Stimulated activated CD8-positive, alpha-beta memory T cell treated with anti-CD3 and anti-CD28 coated beads, Interleukin-2, amount 100 ng/mL, for 1 hour (primary cell): ENCODE measurements around the gene ACOT11.
"Not testable (repeated sequence)": the region's sequence is repeated elsewhere in the genome, so short reads cannot be mapped to it uniquely, and the experiment has no call there.

ENCODE experiments used
- DNase-seq, 2 donors: peaks; one replicate each; pipeline ENCODE4 v3.0.0-alpha.2; 2020; ENCODE audit warnings: low read depth in 2 of 2

Gene ACOT11

GRCh38 chr1:54608566-54609230 is 60.7 kb downstream of the ACOT11 start:
- DNase-seq: no peak

GRCh38 chr1:54609301-54609921 is 61.4 kb downstream of the ACOT11 start:
- DNase-seq: no peak

- DNase-seq: no peak
These were observed 62.0 kb downstream of the ACOT11 start for GRCh38 chr1:54610048-54610447.

- DNase-seq: no peak
These were observed 62.9 kb downstream of the ACOT11 start for GRCh38 chr1:54610601-54611580.

GRCh38 chr1:54611621-54612020 is 63.6 kb downstream of the ACOT11 start:
- no peak for DNase-seq

- DNase-seq: no peak
These were observed 66.0 kb downstream of the ACOT11 start for GRCh38 chr1:54614024-54614423.

- DNase-seq: no peak
These were observed 66.5 kb downstream of the ACOT11 start for GRCh38 chr1:54614563-54614962.

GRCh38 chr1:54615531-54616279 is 67.7 kb downstream of the ACOT11 start:
- no peak for DNase-seq

- no peak for DNase-seq
These were observed 71.7 kb downstream of the ACOT11 start for GRCh38 chr1:54619749-54620148.

- DNase-seq: no peak
These were observed 75.4 kb downstream of the ACOT11 start, which contains the start of gene FAM151A for GRCh38 chr1:54623216-54624007. Gene FAM151A (minus strand): TSS chr1:54623525. CDS start chr1:54623395, 130 bp downstream.

GRCh38 chr1:54624466-54625464 is 76.7 kb downstream of the ACOT11 start:
- no peak for DNase-seq

GRCh38 chr1:54627196-54627595 is 79.2 kb downstream of the ACOT11 start:
- no peak for DNase-seq

- DNase-seq: not testable (repeated sequence)
These were observed 87.8 kb downstream of the ACOT11 start for GRCh38 chr1:54635804-54636203.

- not testable (repeated sequence) for DNase-seq
These were observed 88.7 kb downstream of the ACOT11 start for GRCh38 chr1:54636461-54637446.

GRCh38 chr1:54640361-54640760 is 92.3 kb downstream of the ACOT11 start:
- no peak for DNase-seq

GRCh38 chr1:54640863-54641836 is 93.1 kb downstream of the ACOT11 start, which contains the start of gene MROH7:
Gene MROH7 (plus strand): TSS chr1:54641786. CDS start chr1:54652927, 11,141 bp downstream.
- DNase-seq: no peak

GRCh38 chr1:54643736-54644135 is 95.7 kb downstream of the ACOT11 start:
- no peak for DNase-seq
